A673 (cell line): ENCODE results near the gene MYO18A. TPM values are rescaled to one million over a fixed set of nuclear protein-coding genes. Genes with fewer than 3 reads are reported as not detected.
"Not testable (repeated sequence)": the region's sequence is repeated elsewhere in the genome, so short reads cannot be mapped to it uniquely, and the experiment has no call there.

ENCODE experiments used
- BruUV-seq: library from RNA; stranded (reverse); fragments of 400-500 nt; replicated peaks from 2 replicates; lab custom pipeline; 2021; lab: Mats Ljungman, UMichigan
- CTCF ChIA-PET: fragments of 300-600 bp; sonication (Branson Sonifier 250); formaldehyde crosslinking; loops from one replicate; lab custom pipeline; 2022; ENCODE audit warnings: antibody characterized with exemption; lab: Charles Lee
- POLR2A ChIA-PET: fragments of 300-600 bp; sonication (Branson Sonifier 250); formaldehyde crosslinking; loops from one replicate; lab custom pipeline; 2022; ENCODE audit warnings: antibody characterized with exemption; ENCODE audit not compliant: low non-redundant PET; lab: Charles Lee
- DNase-seq: peaks from one replicate; pipeline ENCODE4 v3.0.0-alpha.2; 2015; ENCODE audit warnings: low spot score
- H3K27ac ChIP-seq: fragments of 200-600 bp; sonication (generic); 2 replicates; pipeline ENCODE4 v1.5.1; 2016; ENCODE audit warnings: mixed run types, low read depth, mild to moderate bottlenecking, mixed read lengths, antibody characterized with exemption, low read length; ENCODE audit not compliant: poor library complexity, severe bottlenecking
- H3K27me3 ChIP-seq: fragments of 200-600 bp; sonication (generic); replicated peaks from 2 replicates; pipeline ENCODE4 v1.6.1; 2017; ENCODE audit warnings: mixed run types, low read depth, mild to moderate bottlenecking, mixed read lengths, antibody characterized with exemption, low read length; ENCODE audit not compliant: insufficient read depth, poor library complexity
- H3K36me3 ChIP-seq: fragments of 200-600 bp; sonication (generic); 2 replicates; pipeline ENCODE4 v1.6.1; 2016; ENCODE audit warnings: mixed run types, mild to moderate bottlenecking, mixed read lengths, antibody characterized with exemption, low read length; ENCODE audit not compliant: insufficient read depth, poor library complexity, severe bottlenecking
- H3K4me1 ChIP-seq: fragments of 200-600 bp; sonication (generic); 2 replicates; pipeline ENCODE4 v1.6.1; 2017; ENCODE audit warnings: mixed run types, mild to moderate bottlenecking, mixed read lengths, antibody characterized with exemption, low read length; ENCODE audit not compliant: insufficient read depth, poor library complexity, severe bottlenecking
- H3K4me3 ChIP-seq: fragments of 200-600 bp; sonication (generic); 2 replicates; pipeline ENCODE4 v1.5.1; 2016; ENCODE audit warnings: low read depth, mixed run types, mild to moderate bottlenecking, mixed read lengths, low read length; ENCODE audit not compliant: poor library complexity, severe bottlenecking
- H3K9me3 ChIP-seq: fragments of 200-600 bp; sonication (generic); 2 replicates; pipeline ENCODE4 v1.6.1; 2016; ENCODE audit warnings: mixed run types, low read depth, mild to moderate bottlenecking, mixed read lengths, antibody characterized with exemption, low read length; ENCODE audit not compliant: poor library complexity, severe bottlenecking
- CTCF ChIP-seq: fragments of 300-800, 200-600 bp; sonication (generic); conservative IDR thresholded peaks from 2 replicates; pipeline ENCODE4 v1.5.1; 2017; ENCODE audit warnings: low read depth, mild to moderate bottlenecking, antibody characterized with exemption, low read length, moderate library complexity, mixed read lengths
- EZH2 ChIP-seq: fragments of 200-600 bp; sonication (generic); IDR thresholded peaks from 2 replicates; pipeline ENCODE4 v1.6.1; 2017; ENCODE audit warnings: borderline replicate concordance, low read depth, mild to moderate bottlenecking, mixed read lengths, antibody characterized with exemption, low read length; ENCODE audit not compliant: poor library complexity, severe bottlenecking
- intact Hi-C: fragments of 100-400 bp; cut with micrococcal nuclease; formaldehyde crosslinking; loops from one replicate; pipeline ENCODE4 v1.10.0; 2022; ENCODE audit not compliant: unreplicated experiment
- total RNA-seq: library from RNA; stranded (reverse); gene quantifications from 2 replicates; pipeline ENCODE4 v1.2.3, GENCODE V29; 2021

Gene MYO18A
- total RNA-seq, 1 experiment from 2014 or later = 26.6 TPM

DNA sequence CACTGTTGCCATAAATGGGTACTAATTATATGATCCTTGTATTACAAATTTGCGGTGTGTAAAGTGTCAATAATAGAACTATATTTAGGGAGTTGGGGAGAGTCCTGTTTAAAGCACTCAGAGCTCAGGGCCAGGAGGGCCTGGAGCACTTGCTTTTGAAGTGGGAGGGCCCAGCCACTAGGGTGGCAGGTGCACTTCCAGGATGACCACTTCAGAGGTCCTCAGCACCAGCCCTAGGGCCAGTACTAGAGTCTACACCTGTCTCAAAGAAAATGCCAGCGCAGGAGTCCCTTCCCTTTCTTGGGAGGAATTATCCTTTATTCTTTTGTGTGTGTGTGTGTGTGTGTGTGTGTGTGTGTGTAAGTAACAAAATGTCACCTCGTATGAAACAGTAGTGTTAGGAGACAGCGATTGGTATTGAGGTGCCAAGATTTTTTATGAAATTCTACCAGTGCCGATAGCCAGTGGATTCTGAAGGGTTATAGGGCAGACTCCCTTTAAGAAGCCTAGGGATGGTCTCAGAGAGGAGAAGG, 31.9 kb downstream of the MYO18A start:
- peak overlapping the region; percentile 63 for H3K27ac ChIP-seq
- POLR2A ChIA-PET = no interaction called here
- TSS peak; percentile 61 for BruUV-seq

GRCh38 chr17:29147682-29148081, 32.5 kb downstream of the MYO18A start:
- TF ChIP-seq EZH2 = no peak
- no peak for TF ChIP-seq CTCF
- intact Hi-C loops = loop anchor here (5.0 kb wide), 1 partner anchor 145 kb away; the partner anchor contains the start of gene NUFIP2
- ChIA-PET CTCF (interaction anchor here (0.6 to 3.6 kb wide), 7 partner anchors 8 to 443 kb away, joined by 3 to 44 read pairs (median 7); partner anchors contain the start of gene MYO18A), POLR2A (no interaction called here)
- Histone ChIP-seq H3K36me3 (no peaks in the 10 kb centered on the region), H3K4me1 (peaks cover 15% of the 10 kb centered on the region), H3K27ac (no peak overlapping the region), H3K9me3 (no peaks in the 10 kb centered on the region), H3K4me3 (no peak overlapping the region), H3K27me3 (no peaks in the 10 kb centered on the region)
- no TSS peak for BruUV-seq
- no peak for DNase-seq

More for the DNA sequence above, 31.9 kb downstream of the MYO18A start:
- Histone ChIP-seq H3K4me3 (peak overlapping the region; percentile 48), H3K36me3 (no peaks in the 10 kb centered on the region), H3K9me3 (no peaks in the 10 kb centered on the region), H3K27me3 (no peaks in the 10 kb centered on the region), H3K4me1 (peaks cover 15% of the 10 kb centered on the region)
- TF ChIP-seq EZH2 = no peak
- no peak for DNase-seq
- CTCF ChIA-PET = interaction anchor here (0.6 to 3.6 kb wide), 21 partner anchors 8 to 444 kb away, joined by 3 to 44 read pairs (median 4); partner anchors contain the start of genes MYO18A and NUFIP2
- intact Hi-C loops = loop anchor here (5.0 kb wide), 1 partner anchor 144 kb away; the partner anchor contains the start of gene NUFIP2

DNA sequence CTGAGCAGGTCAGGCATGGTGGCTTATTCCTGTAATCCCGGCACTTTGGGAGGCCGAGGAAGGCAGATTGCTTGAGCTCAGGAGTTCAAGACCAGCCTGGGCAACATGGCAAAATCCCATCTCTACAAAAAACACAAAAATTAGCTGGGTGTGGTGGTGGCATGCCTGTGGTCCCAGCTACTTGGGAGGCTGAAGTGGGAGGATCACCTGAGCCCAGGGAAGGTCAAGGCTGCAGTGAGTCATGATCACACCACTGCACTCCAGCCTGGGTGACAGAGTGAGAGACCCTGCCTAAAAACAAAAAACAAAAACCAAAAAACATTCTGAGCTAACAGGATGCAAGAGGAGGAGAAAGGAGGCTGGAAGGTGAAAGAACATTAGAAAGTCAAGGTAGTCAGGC, 33.0 kb downstream of the MYO18A start:
- H3K4me1 ChIP-seq = peaks cover 15% of the 10 kb centered on the region
- H3K4me3 ChIP-seq, H3K36me3 ChIP-seq, BruUV-seq, H3K27me3 ChIP-seq, H3K9me3 ChIP-seq, DNase-seq, POLR2A ChIA-PET, H3K27ac ChIP-seq: not testable (repeated sequence)
- intact Hi-C loops = loop anchor here (5.0 kb wide), 1 partner anchor 145 kb away; the partner anchor contains the start of gene NUFIP2
- CTCF ChIA-PET = interaction anchor here (0.7 to 3.6 kb wide), 4 partner anchors 9 to 444 kb away, joined by 3 to 44 read pairs (median 18); partner anchors contain the start of gene MYO18A

DNA sequence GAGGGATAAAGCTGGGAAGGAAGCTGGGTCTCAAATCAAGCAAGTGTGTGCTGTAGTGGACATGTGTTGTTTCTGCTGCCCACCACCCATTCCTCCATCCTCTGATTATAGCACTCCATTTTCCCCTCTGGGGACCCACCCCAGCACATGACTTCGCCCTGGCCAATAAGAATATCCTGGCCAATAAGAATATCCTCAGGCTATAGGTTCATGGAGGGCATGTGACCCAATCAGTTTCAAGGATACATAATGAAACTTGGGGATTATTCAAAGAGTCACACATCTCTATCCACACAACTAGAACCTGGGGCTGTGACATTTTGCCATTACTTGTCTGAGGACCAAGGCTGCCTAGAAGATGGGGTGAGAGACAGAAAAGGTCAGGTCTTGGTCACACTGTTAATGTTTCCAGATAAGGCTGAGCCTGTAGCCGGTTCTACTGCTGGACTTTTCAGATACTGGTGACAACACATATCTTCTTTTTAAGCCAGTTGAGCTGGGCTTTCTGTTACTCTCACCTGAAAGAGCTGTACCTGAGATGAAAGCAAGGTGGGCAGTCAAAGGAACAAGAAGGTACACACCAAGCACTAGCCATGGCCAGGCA, 33.7 kb downstream of the MYO18A start:
- DNase-seq = no peak
- BruUV-seq = no TSS peak
- no peaks in the 10 kb centered on the region for H3K36me3 ChIP-seq
- H3K4me1 ChIP-seq = peaks cover 16% of the 10 kb centered on the region
- no peak overlapping the region for H3K4me3 ChIP-seq
- TF ChIP-seq CTCF = no peak
- no peak for TF ChIP-seq EZH2
- H3K27ac ChIP-seq = no peak overlapping the region
- no peaks in the 10 kb centered on the region for H3K9me3 ChIP-seq
- no peaks in the 10 kb centered on the region for H3K27me3 ChIP-seq
- CTCF ChIA-PET = interaction anchor here (0.7 to 2.2 kb wide), 3 partner anchors 9 to 144 kb away, joined by 3 to 21 read pairs (median 8); no protein-coding TSS in a partner anchor
- intact Hi-C loops = loop anchor here (5.0 kb wide), 1 partner anchor 146 kb away; the partner anchor contains the start of gene NUFIP2
- POLR2A ChIA-PET = no interaction called here
